BLaER1 (cell line): ENCODE results near the gene TXN2.
"Not testable (repeated sequence)": the region's sequence is repeated elsewhere in the genome, so short reads cannot be mapped to it uniquely, and the experiment has no call there.

Experiments
- H3K27ac ChIP-seq: shearing (Covaris generic); formaldehyde crosslinking; 2 replicates; pipeline ENCODE4 v1.8.1; 2022
- H3K27me3 ChIP-seq: shearing (Covaris generic); formaldehyde crosslinking; 2 replicates; pipeline ENCODE4 v1.8.1; 2022
- H3K36me3 ChIP-seq: shearing (Covaris generic); formaldehyde crosslinking; 2 replicates; pipeline ENCODE4 v1.8.1; 2022
- H3K4me1 ChIP-seq: shearing (Covaris generic); formaldehyde crosslinking; 2 replicates; pipeline ENCODE4 v1.8.1; 2022
- H3K4me2 ChIP-seq: shearing (Covaris generic); formaldehyde crosslinking; 2 replicates; pipeline ENCODE4 v1.8.1; 2022
- H3K4me3 ChIP-seq: shearing (Covaris generic); formaldehyde crosslinking; 2 replicates; pipeline ENCODE4 v1.8.1; 2022
- H3K9ac ChIP-seq: shearing (Covaris generic); formaldehyde crosslinking; 2 replicates; pipeline ENCODE4 v1.8.1; 2022
- H3K9me3 ChIP-seq: shearing (Covaris generic); formaldehyde crosslinking; 2 replicates; pipeline ENCODE4 v1.8.1; 2022
- H4K20me1 ChIP-seq: shearing (Covaris generic); formaldehyde crosslinking; 2 replicates; pipeline ENCODE4 v1.8.1; 2022
- Cebpa-rat ChIP-seq: shearing (Covaris generic); IDR thresholded peaks from 2 replicates; pipeline ENCODE4 v1.8.1; 2022

Gene TXN2

GRCh38 chr22:36433318-36434231 lies 47.9 kb downstream of the TXN2 start:
- Histone ChIP-seq H3K4me3 (no peak overlapping the region), H3K36me3 (no peaks in the 10 kb centered on the region), H4K20me1 (no peaks in the 10 kb centered on the region), H3K4me1 (peaks cover 56% of the 10 kb centered on the region), H3K9me3 (no peaks in the 10 kb centered on the region), H3K27ac (peak overlapping the region; percentile 64), H3K27me3 (no peaks in the 10 kb centered on the region), H3K9ac (no peak overlapping the region), H3K4me2 (peak overlapping the region; percentile 80)
- no peak for TF ChIP-seq Cebpa-rat

GRCh38 chr22:36432592-36433317 lies 48.7 kb downstream of the TXN2 start:
- Histone ChIP-seq H3K9me3 (no peaks in the 10 kb centered on the region), H3K27me3 (no peaks in the 10 kb centered on the region), H3K4me3 (no peak overlapping the region), H3K4me1 (peaks cover 56% of the 10 kb centered on the region), H3K36me3 (no peaks in the 10 kb centered on the region), H3K4me2 (peak overlapping the region; percentile 80), H3K27ac (peak overlapping the region; percentile 58), H4K20me1 (no peaks in the 10 kb centered on the region), H3K9ac (0 out of 2 replicates have a peak overlapping the region, but pooled peaks have one; percentile 0)
- TF ChIP-seq Cebpa-rat: no peak

DNA sequence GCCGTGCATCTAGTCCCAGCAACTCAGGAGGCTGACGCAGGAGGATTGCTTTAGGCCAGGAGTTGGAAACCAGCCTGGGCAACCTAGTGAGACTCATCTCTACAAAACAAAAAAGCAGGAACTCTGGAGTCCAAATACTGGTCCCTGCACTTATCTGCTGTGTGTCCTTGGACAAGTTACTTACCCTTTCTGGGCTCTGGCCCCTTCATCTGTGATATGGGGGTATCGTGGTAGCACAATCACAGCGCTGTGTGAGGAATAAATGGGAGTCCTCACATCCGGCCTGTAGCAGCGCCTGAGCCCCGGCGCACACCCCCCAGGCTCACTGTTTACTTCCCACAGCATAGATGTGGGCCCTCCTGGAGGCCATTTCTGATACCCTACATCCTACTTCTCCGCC lies 49.5 kb downstream of the TXN2 start:
- H3K9me3 ChIP-seq: no peaks in the 10 kb centered on the region
- no peaks in the 10 kb centered on the region for H3K36me3 ChIP-seq
- peaks cover 54% of the 10 kb centered on the region for H3K4me1 ChIP-seq
- H3K27ac ChIP-seq: peak overlapping the region; percentile 36; the same call in 1 of the 2 replicates
- 0 out of 2 replicates have a peak overlapping the region, but pooled peaks have one; percentile 0 for H3K9ac ChIP-seq
- no peak overlapping the region for H3K4me3 ChIP-seq
- no peaks in the 10 kb centered on the region for H4K20me1 ChIP-seq
- no peak for TF ChIP-seq Cebpa-rat
- no peaks in the 10 kb centered on the region for H3K27me3 ChIP-seq
- H3K4me2 ChIP-seq: no peak overlapping the region

GRCh38 chr22:36430863-36431262 lies 50.6 kb downstream of the TXN2 start:
- no peak for TF ChIP-seq Cebpa-rat
- H3K9me3 ChIP-seq: no peaks in the 10 kb centered on the region
- no peak overlapping the region for H3K4me3 ChIP-seq
- no peak overlapping the region for H3K27ac ChIP-seq
- no peak overlapping the region for H3K9ac ChIP-seq
- H3K36me3 ChIP-seq: no peaks in the 10 kb centered on the region
- H3K27me3 ChIP-seq: no peaks in the 10 kb centered on the region
- no peaks in the 10 kb centered on the region for H4K20me1 ChIP-seq
- peaks cover 54% of the 10 kb centered on the region for H3K4me1 ChIP-seq
- no peak overlapping the region for H3K4me2 ChIP-seq

- H3K27ac ChIP-seq, H3K9ac ChIP-seq, H3K4me3 ChIP-seq, H3K9me3 ChIP-seq, H3K4me2 ChIP-seq, H4K20me1 ChIP-seq, H3K36me3 ChIP-seq, H3K27me3 ChIP-seq: not testable (repeated sequence)
- peaks cover 54% of the 10 kb centered on the region for H3K4me1 ChIP-seq
Measured at GRCh38 chr22:36427952-36428351, 53.5 kb downstream of the TXN2 start.

DNA sequence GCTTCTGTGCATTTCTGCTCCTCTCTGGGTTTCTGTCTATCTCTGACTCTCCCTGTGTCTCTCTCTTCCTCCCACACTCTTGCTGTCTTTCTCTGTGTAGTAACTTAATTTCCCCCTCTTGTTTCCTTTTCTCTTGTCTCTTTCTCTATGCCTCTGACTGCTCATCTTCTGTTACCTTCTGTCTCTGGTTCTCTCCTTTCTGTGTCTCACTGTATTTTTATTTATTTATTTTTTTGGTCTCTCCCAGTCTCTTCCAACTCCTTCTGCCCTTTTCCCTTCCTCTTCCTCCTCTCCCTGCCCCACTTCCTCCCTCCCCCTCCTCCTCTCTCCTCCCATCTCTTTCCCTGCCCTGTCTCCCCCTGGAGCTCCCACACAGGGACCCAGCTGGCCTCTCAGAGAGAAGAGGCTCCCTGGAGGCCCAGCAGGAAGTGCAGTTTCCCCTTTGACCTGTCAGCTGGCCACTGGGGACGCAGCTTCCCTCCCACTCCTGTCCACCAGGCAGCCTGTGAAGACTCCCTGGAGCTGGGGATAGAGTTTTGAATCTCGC lies 55.4 kb downstream of the TXN2 start:
- H3K4me1 ChIP-seq: peaks cover 63% of the 10 kb centered on the region
- H3K27ac ChIP-seq: peak overlapping the region; percentile 88
- H3K27me3 ChIP-seq: no peaks in the 10 kb centered on the region
- H3K4me3 ChIP-seq: peak overlapping the region; percentile 34; the same call in 1 of the 2 replicates
- H3K9me3 ChIP-seq: no peaks in the 10 kb centered on the region
- peak overlapping the region; percentile 90 for H3K4me2 ChIP-seq
- H3K36me3 ChIP-seq: no peaks in the 10 kb centered on the region
- no peak for TF ChIP-seq Cebpa-rat
- H3K9ac ChIP-seq: peak overlapping the region; percentile 72
- H4K20me1 ChIP-seq: no peaks in the 10 kb centered on the region

DNA sequence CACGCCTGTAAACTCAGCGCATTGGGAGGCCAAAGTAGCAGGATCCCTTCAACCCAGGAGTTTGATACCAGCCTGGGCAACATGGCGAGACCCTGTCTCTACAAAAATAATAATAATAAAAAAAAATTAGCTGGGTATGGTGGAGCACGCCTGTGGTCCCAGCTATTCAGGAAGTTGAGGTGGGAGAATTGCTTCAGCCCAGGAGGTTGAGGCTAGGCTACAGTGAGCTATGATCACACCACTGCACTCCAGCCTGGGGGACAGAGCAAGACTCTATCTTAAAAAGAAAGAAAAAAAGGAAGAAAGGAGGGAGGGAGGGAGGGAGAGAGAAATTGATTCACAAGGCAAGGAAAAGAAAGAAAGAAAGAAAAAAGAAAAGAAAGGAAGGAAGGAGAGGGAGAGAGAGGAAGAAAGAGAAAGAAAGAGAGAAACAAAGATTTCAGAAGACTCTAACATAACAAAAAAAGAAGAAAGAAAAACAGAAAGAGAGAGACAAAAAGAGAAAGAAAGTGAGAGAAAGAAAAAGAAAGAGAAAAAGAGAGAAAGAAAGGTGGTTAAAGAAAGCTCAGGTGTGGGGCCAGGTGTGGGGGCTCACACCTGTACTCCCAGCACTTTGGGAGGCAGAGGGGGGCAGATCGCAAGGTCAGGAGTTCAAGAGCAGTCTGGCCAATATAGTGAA lies 56.4 kb downstream of the TXN2 start:
- Histone ChIP-seq H3K4me3 (no peak overlapping the region), H4K20me1 (no peaks in the 10 kb centered on the region), H3K27me3 (no peaks in the 10 kb centered on the region), H3K36me3 (no peaks in the 10 kb centered on the region), H3K27ac (peak overlapping the region; percentile 88), H3K4me1 (peaks cover 74% of the 10 kb centered on the region), H3K4me2 (peak overlapping the region; percentile 90), H3K9me3 (no peaks in the 10 kb centered on the region), H3K9ac (peak overlapping the region; percentile 72)
- no peak for TF ChIP-seq Cebpa-rat

GRCh38 chr22:36424466-36424865 lies 57.0 kb downstream of the TXN2 start:
- H3K4me2 ChIP-seq: peak overlapping the region; percentile 54
- H4K20me1 ChIP-seq, H3K9me3 ChIP-seq, H3K4me3 ChIP-seq, H3K27ac ChIP-seq, H3K9ac ChIP-seq, H3K27me3 ChIP-seq, H3K36me3 ChIP-seq: not testable (repeated sequence)
- peaks cover 79% of the 10 kb centered on the region for H3K4me1 ChIP-seq

- no peaks in the 10 kb centered on the region for H3K9me3 ChIP-seq
- no peak overlapping the region for H3K9ac ChIP-seq
- H3K27ac ChIP-seq: no peak overlapping the region
- no peak for TF ChIP-seq Cebpa-rat
- peaks cover 87% of the 10 kb centered on the region for H3K4me1 ChIP-seq
- H3K4me3 ChIP-seq: no peak overlapping the region
- no peaks in the 10 kb centered on the region for H3K36me3 ChIP-seq
- H3K4me2 ChIP-seq: peak overlapping the region; percentile 77
- H4K20me1 ChIP-seq: no peaks in the 10 kb centered on the region
- no peaks in the 10 kb centered on the region for H3K27me3 ChIP-seq
Measured at GRCh38 chr22:36423461-36424404, 57.7 kb downstream of the TXN2 start.
